Measurements from ENCODE around the gene MGAT4B.
A peak's percentile ranks its signal among the peaks of the same experiment; 100 is the strongest.

Gene MGAT4B

GRCh38 chr5:179840766-179841165 is 34.1 kb upstream of the MGAT4B start:
- Histone ChIP-seq H3K79me2 (ENCODE audit: control insufficient read depth, insufficient read depth, low read length, poor library complexity) (no peaks in the 10 kb centered on the region), H2BK5ac (ENCODE audit: low read depth, low read length, poor library complexity) (no peak overlapping the region), H2AFZ (ENCODE audit: insufficient read depth, low read length, poor library complexity) (no peak overlapping the region), H3K4me2 (ENCODE audit: low read length) (no peak overlapping the region), H3K27me3 (ENCODE audit: insufficient read depth, low read length) (no peaks in the 10 kb centered on the region), H3K23ac (ENCODE audit: low read length) (no peak overlapping the region), H2AK5ac (ENCODE audit: low read length) (no peak overlapping the region), H3K4ac (ENCODE audit: low read depth, low read length) (no peak overlapping the region), H3K36me3 (ENCODE audit: control insufficient read depth in 1 of 2, insufficient read depth in 2 of 2, low read length in 2 of 2) (peaks cover 46 to 49% of the 10 kb centered on the region in 2 experiments), H3K4me3 (ENCODE audit: low read depth, low read length) (no peak overlapping the region), H3K9me3 (ENCODE audit: insufficient read depth, low read depth, low read length) (peaks cover 1% of the 10 kb centered on the region), H4K8ac (ENCODE audit: low read depth, low read length) (no peak overlapping the region), H2BK12ac (ENCODE audit: low read length) (no peak overlapping the region), H3K79me1 (ENCODE audit: low read length) (no peaks in the 10 kb centered on the region), H3K27ac (ENCODE audit: low read depth, low read length) (no peak overlapping the region), H3K9ac (ENCODE audit: low read length) (no peak overlapping the region), H3K14ac (ENCODE audit: low read length) (no peak overlapping the region), H2BK120ac (ENCODE audit: insufficient read depth, low read length, poor library complexity) (no peak overlapping the region), H3K18ac (ENCODE audit: low read length) (no peak overlapping the region), H4K91ac (ENCODE audit: low read depth, low read length) (no peak overlapping the region), H4K12ac (ENCODE audit: low read depth, low read length) (no peak overlapping the region), H3K4me1 (ENCODE audit: control insufficient read depth in 1 of 2, insufficient read depth in 2 of 2, low read length in 2 of 2) (no peaks in the 10 kb centered on the region)
- no CpG with 5 or more reads among the region's 17 CpGs for WGBS (ENCODE audit: extremely low coverage, insufficient coverage, insufficient read length)
- peak in 1 of 2 donors; percentile 24 for DNase-seq

- H4K8ac ChIP-seq (ENCODE audit: low read depth, low read length): no peak overlapping the region
These were observed 33.7 kb upstream of the MGAT4B start for GRCh38 chr5:179840321-179840720.

GRCh38 chr5:179839328-179840256 is 32.9 kb upstream of the MGAT4B start:
- Histone ChIP-seq H3K27ac (ENCODE audit: low read depth, low read length) (no peak overlapping the region), H3K4me1 (ENCODE audit: control insufficient read depth in 1 of 2, insufficient read depth in 2 of 2, low read length in 2 of 2) (no peaks in the 10 kb centered on the region), H2BK5ac (ENCODE audit: low read depth, low read length, poor library complexity) (no peak overlapping the region), H3K27me3 (ENCODE audit: insufficient read depth, low read length) (no peaks in the 10 kb centered on the region), H4K8ac (ENCODE audit: low read depth, low read length) (no peak overlapping the region), H3K14ac (ENCODE audit: low read length) (no peak overlapping the region), H4K91ac (ENCODE audit: low read depth, low read length) (no peak overlapping the region), H2BK120ac (ENCODE audit: insufficient read depth, low read length, poor library complexity) (no peak overlapping the region), H3K9me3 (ENCODE audit: insufficient read depth, low read depth, low read length) (no peaks in the 10 kb centered on the region), H3K79me2 (ENCODE audit: control insufficient read depth, insufficient read depth, low read length, poor library complexity) (no peaks in the 10 kb centered on the region), H3K18ac (ENCODE audit: low read length) (no peak overlapping the region), H3K36me3 (ENCODE audit: control insufficient read depth in 1 of 2, insufficient read depth in 2 of 2, low read length in 2 of 2) (peaks cover 46 to 49% of the 10 kb centered on the region in 2 experiments), H3K79me1 (ENCODE audit: low read length) (no peaks in the 10 kb centered on the region), H3K23ac (ENCODE audit: low read length) (no peak overlapping the region), H4K12ac (ENCODE audit: low read depth, low read length) (no peak overlapping the region), H3K4ac (ENCODE audit: low read depth, low read length) (no peak overlapping the region), H2BK12ac (ENCODE audit: low read length) (no peak overlapping the region), H2AFZ (ENCODE audit: insufficient read depth, low read length, poor library complexity) (no peak overlapping the region), H2AK5ac (ENCODE audit: low read length) (no peak overlapping the region), H3K9ac (ENCODE audit: low read length) (peak overlapping the region; percentile 23), H3K4me2 (ENCODE audit: low read length) (no peak overlapping the region), H3K4me3 (ENCODE audit: low read depth, low read length) (no peak overlapping the region)
- no CpG with 5 or more reads among the region's 16 CpGs for WGBS (ENCODE audit: extremely low coverage, insufficient coverage, insufficient read length)
- DNase-seq: peak; percentile 46 to 60

More at GRCh38 chr5:179840321-179840720, 33.7 kb upstream of the MGAT4B start:
- Histone ChIP-seq H4K12ac (ENCODE audit: low read depth, low read length) (no peak overlapping the region), H3K14ac (ENCODE audit: low read length) (no peak overlapping the region), H3K4ac (ENCODE audit: low read depth, low read length) (no peak overlapping the region), H2BK120ac (ENCODE audit: insufficient read depth, low read length, poor library complexity) (no peak overlapping the region), H3K4me2 (ENCODE audit: low read length) (no peak overlapping the region), H2AFZ (ENCODE audit: insufficient read depth, low read length, poor library complexity) (no peak overlapping the region), H3K79me2 (ENCODE audit: control insufficient read depth, insufficient read depth, low read length, poor library complexity) (no peaks in the 10 kb centered on the region), H2AK5ac (ENCODE audit: low read length) (no peak overlapping the region), H2BK5ac (ENCODE audit: low read depth, low read length, poor library complexity) (no peak overlapping the region), H4K91ac (ENCODE audit: low read depth, low read length) (no peak overlapping the region), H3K79me1 (ENCODE audit: low read length) (no peaks in the 10 kb centered on the region), H3K23ac (ENCODE audit: low read length) (no peak overlapping the region), H3K18ac (ENCODE audit: low read length) (no peak overlapping the region), H3K36me3 (ENCODE audit: control insufficient read depth in 1 of 2, insufficient read depth in 2 of 2, low read length in 2 of 2) (peaks cover 45 to 49% of the 10 kb centered on the region in 2 experiments), H3K4me3 (ENCODE audit: low read depth, low read length) (no peak overlapping the region), H3K9me3 (ENCODE audit: insufficient read depth, low read depth, low read length) (no peaks in the 10 kb centered on the region), H3K27ac (ENCODE audit: low read depth, low read length) (no peak overlapping the region), H2BK12ac (ENCODE audit: low read length) (no peak overlapping the region), H3K4me1 (ENCODE audit: control insufficient read depth in 1 of 2, insufficient read depth in 2 of 2, low read length in 2 of 2) (no peaks in the 10 kb centered on the region), H3K9ac (ENCODE audit: low read length) (no peak overlapping the region), H3K27me3 (ENCODE audit: insufficient read depth, low read length) (no peaks in the 10 kb centered on the region)
- no CpG with 5 or more reads among the region's 11 CpGs for WGBS (ENCODE audit: extremely low coverage, insufficient coverage, insufficient read length)
- DNase-seq: peak in 1 of 2 donors; percentile 14

GRCh38 chr5:179837076-179838011 is 30.7 kb upstream of the MGAT4B start:
- Histone ChIP-seq H3K9me3 (ENCODE audit: insufficient read depth, low read depth, low read length) (peaks cover 3% of the 10 kb centered on the region), H3K79me1 (ENCODE audit: low read length) (no peaks in the 10 kb centered on the region), H2BK120ac (ENCODE audit: insufficient read depth, low read length, poor library complexity) (no peak overlapping the region), H3K36me3 (ENCODE audit: control insufficient read depth in 1 of 2, insufficient read depth in 2 of 2, low read length in 2 of 2) (peaks cover 64 to 67% of the 10 kb centered on the region in 2 experiments), H3K14ac (ENCODE audit: low read length) (no peak overlapping the region), H3K4me1 (ENCODE audit: control insufficient read depth in 1 of 2, insufficient read depth in 2 of 2, low read length in 2 of 2) (no peaks in the 10 kb centered on the region), H3K27ac (ENCODE audit: low read depth, low read length) (no peak overlapping the region), H4K12ac (ENCODE audit: low read depth, low read length) (peak overlapping the region; percentile 3), H4K91ac (ENCODE audit: low read depth, low read length) (no peak overlapping the region), H4K8ac (ENCODE audit: low read depth, low read length) (no peak overlapping the region), H3K4me2 (ENCODE audit: low read length) (no peak overlapping the region), H3K23ac (ENCODE audit: low read length) (no peak overlapping the region), H3K4me3 (ENCODE audit: low read depth, low read length) (no peak overlapping the region), H3K18ac (ENCODE audit: low read length) (no peak overlapping the region), H3K4ac (ENCODE audit: low read depth, low read length) (no peak overlapping the region), H3K9ac (ENCODE audit: low read length) (no peak overlapping the region), H3K79me2 (ENCODE audit: control insufficient read depth, insufficient read depth, low read length, poor library complexity) (no peaks in the 10 kb centered on the region), H2AK5ac (ENCODE audit: low read length) (no peak overlapping the region), H2BK12ac (ENCODE audit: low read length) (no peak overlapping the region), H2AFZ (ENCODE audit: insufficient read depth, low read length, poor library complexity) (no peak overlapping the region), H2BK5ac (ENCODE audit: low read depth, low read length, poor library complexity) (no peak overlapping the region), H3K27me3 (ENCODE audit: insufficient read depth, low read length) (no peaks in the 10 kb centered on the region)
- DNase-seq: peak in 1 of 2 donors; percentile 17
- WGBS (ENCODE audit: extremely low coverage, insufficient coverage, insufficient read length): no CpG with 5 or more reads among the region's 15 CpGs

Data from trophoblast cell (in vitro differentiated cells and primary cell).